GM12878 (cell line): ENCODE measurements around the gene SETD2. TPM values are rescaled to one million over a fixed set of nuclear protein-coding genes. Genes with fewer than 3 reads are reported as not detected.
A peak's percentile ranks its signal among the peaks of the same experiment; 100 is the strongest.
"Not testable (repeated sequence)": the region's sequence is repeated elsewhere in the genome, so short reads cannot be mapped to it uniquely, and the experiment has no call there.

Experiments
- ATAC-seq: fragments of 200-7000 bp; cut with Tn5 transposase; 3 replicates; pipeline ENCODE4 v1.9.1; 2020; ENCODE audit warnings: mild to moderate bottlenecking, moderate library complexity
- BruUV-seq: library from RNA; stranded (reverse); fragments of 400-500 nt; replicated peaks from 2 replicates; lab custom pipeline; 2021; lab: Mats Ljungman, UMichigan
- CTCF ChIA-PET: fragments of 300-600 bp; sonication (Branson Sonifier 250); formaldehyde crosslinking; extraction: SDS; loops from one replicate; lab custom pipeline; 2021; ENCODE audit warnings: inconsistent platforms; lab: Yijun Ruan, JAX
- POLR2A ChIA-PET: fragments of 350-600 bp; formaldehyde crosslinking; extraction: SDS; loops from one replicate; lab custom pipeline; 2021; ENCODE audit warnings: inconsistent platforms; lab: Charles Lee
- RAD21 ChIA-PET: fragments of 300-600 bp; sonication (Branson Sonifier 250); formaldehyde crosslinking; loops from one replicate; lab custom pipeline; 2023; ENCODE audit warnings: antibody characterized with exemption; ENCODE audit not compliant: unreplicated experiment; lab: Charles Lee
- SMC1A ChIA-PET: fragments of 300-600 bp; sonication (Branson Sonifier 250); formaldehyde crosslinking; loops from one replicate; lab custom pipeline; 2023; ENCODE audit not compliant: unreplicated experiment, uncharacterized antibody; lab: Charles Lee
- DNase-seq: peaks from one replicate; pipeline ENCODE4 v3.0.0-alpha.2; 2011; ENCODE audit warnings: low read depth, low spot score
- FAIRE-seq: peaks from 3 replicates; lab custom pipeline; 2011; peaks lifted over from hg19 to GRCh38; lab: Jason Lieb, UNC
- H2AFZ ChIP-seq: 2 replicates; pipeline ENCODE4 v1.6.0; 2011; ENCODE audit warnings: low read depth, low read length, control low read depth; ENCODE audit not compliant: control insufficient read depth
- H3K27ac ChIP-seq: 2 replicates; pipeline ENCODE4 v1.5.1; 2011; ENCODE audit warnings: control low read depth; ENCODE audit not compliant: control insufficient read depth, insufficient read depth
- H3K27me3 ChIP-seq, 2 experiments: replicated peaks in 1 of 2; 2 replicates each; pipeline versions ENCODE4 v1.6.0 to v1.6.1; 2011; ENCODE audit warnings: low read length in 1 of 2; ENCODE audit not compliant: control insufficient read depth in 2 of 2, insufficient read depth in 2 of 2
- H3K36me3 ChIP-seq, 2 experiments: 2 replicates each; pipeline ENCODE4 v1.5.1; 2011; ENCODE audit warnings: low read length in 1 of 2; ENCODE audit not compliant: control insufficient read depth in 2 of 2, insufficient read depth in 2 of 2
- H3K4me1 ChIP-seq: 2 replicates; pipeline ENCODE4 v1.6.1; 2011; ENCODE audit warnings: mild to moderate bottlenecking, low read length, moderate library complexity, mixed read lengths; ENCODE audit not compliant: control insufficient read depth, insufficient read depth
- H3K4me2 ChIP-seq: 2 replicates; pipeline ENCODE4 v1.6.0; 2011; ENCODE audit warnings: control low read depth; ENCODE audit not compliant: control insufficient read depth, insufficient read depth
- H3K4me3 ChIP-seq: fragments of 200-600 bp; sonication (generic); 2 replicates; pipeline ENCODE4 v1.5.1; 2016
- H3K79me2 ChIP-seq: 2 replicates; pipeline ENCODE4 v1.6.0; 2011; ENCODE audit warnings: low read length; ENCODE audit not compliant: control insufficient read depth, insufficient read depth
- H3K9ac ChIP-seq: 2 replicates; pipeline ENCODE4 v1.8.0; 2011; ENCODE audit warnings: low read length, control low read depth, mixed read lengths; ENCODE audit not compliant: control insufficient read depth, insufficient read depth
- H3K9me3 ChIP-seq: replicated peaks from 3 replicates; pipeline ENCODE4 v1.5.1; 2011; ENCODE audit warnings: mild to moderate bottlenecking, low read length; ENCODE audit not compliant: control insufficient read depth, insufficient read depth
- H4K20me1 ChIP-seq: 2 replicates; pipeline ENCODE4 v1.6.0; 2011; ENCODE audit not compliant: control insufficient read depth, insufficient read depth
- ATF7 ChIP-seq: fragments of 450-650 bp; IDR thresholded peaks from 2 replicates; pipeline ENCODE4 v1.6.1; 2016; ENCODE audit warnings: low read depth, mild to moderate bottlenecking
- IKZF2 ChIP-seq, 2 experiments: fragments of 450-650 bp; IDR thresholded peaks; 2 replicates each; pipeline ENCODE4 v1.6.1; 2017; ENCODE audit warnings: mild to moderate bottlenecking in 2 of 2, moderate library complexity in 2 of 2
- MEF2A ChIP-seq: IDR thresholded peaks from 2 replicates; pipeline ENCODE4 v1.6.1; 2011; ENCODE audit warnings: low read depth, mild to moderate bottlenecking, low read length, moderate library complexity; ENCODE audit not compliant: insufficient read depth
- MEF2B ChIP-seq: fragments of 450-650 bp; IDR thresholded peaks from 2 replicates; pipeline ENCODE4 v1.6.1; 2018; ENCODE audit warnings: mild to moderate bottlenecking, moderate library complexity; ENCODE audit not compliant: partially characterized antibody, poor library complexity, severe bottlenecking
- MLLT1 ChIP-seq: fragments of 450-650 bp; IDR thresholded peaks from 2 replicates; pipeline ENCODE4 v1.6.1; 2016; ENCODE audit warnings: mild to moderate bottlenecking
- NBN ChIP-seq: fragments of 450-650 bp; IDR thresholded peaks from 2 replicates; pipeline ENCODE4 v1.6.1; 2016
- NR2F1 ChIP-seq: fragments of 450-650 bp; conservative IDR thresholded peaks from 2 replicates; pipeline ENCODE4 v1.6.1; 2017; ENCODE audit warnings: mild to moderate bottlenecking
- POLR2AphosphoS5 ChIP-seq: IDR thresholded peaks from 2 replicates; pipeline ENCODE4 v1.6.1; 2011; ENCODE audit warnings: mild to moderate bottlenecking, low read length, inconsistent platforms
- POU2F2 ChIP-seq: IDR thresholded peaks from 3 replicates; pipeline ENCODE4 v1.6.1; 2011; ENCODE audit warnings: low read depth, mild to moderate bottlenecking, low read length, borderline replicate concordance
- RUNX3 ChIP-seq: IDR thresholded peaks from 2 replicates; pipeline ENCODE4 v1.6.1; 2012; ENCODE audit warnings: low read length, inconsistent platforms
- WGBS: methylation state at CpG from one replicate; pipeline ENCODE4 v1.1.6; 2016; ENCODE audit warnings: low lambda C conversion rate; ENCODE audit not compliant: insufficient replicate concordance, insufficient coverage; ENCODE audit errors: missing lambda C conversion rate; 5-methylcytosine and 5-hydroxymethylcytosine counted together
- in situ Hi-C: fragments of 300-500 bp; cut with MboI; formaldehyde crosslinking; loops from 9 replicates; pipeline ENCODE4 v1.14.3; 2018; ENCODE audit warnings: mixed read lengths
- intact Hi-C: fragments of 100-400 bp; cut with micrococcal nuclease; formaldehyde crosslinking; loops from one replicate; pipeline ENCODE4 v1.14.2; 2022; ENCODE audit not compliant: unreplicated experiment
- polyA plus RNA-seq, 11 experiments: library from polyadenylated mRNA; depleted of rRNA in 4 of 11; unstranded in 6 of 11; stranded (reverse) in 5 of 11; fragments of >200 nt; fragmentation: Nextera tagmentation in 4 of 11; fragmentation: Illumina TruSeq in 1 of 11; extraction: Ambion mirVana in 4 of 11; extraction: Trizol in 1 of 11; gene quantifications; 1 replicate in 1 of 11; 2 replicates in 10 of 11; pipeline versions ENCODE4 v1.2.1 to v1.2.3, GENCODE V29; 2011 to 2016; ENCODE audit warnings: inconsistent platforms in 2 of 11, missing spikeins in 2 of 11, low read depth in 1 of 11
- total RNA-seq, 4 experiments: library from RNA; depleted of rRNA in 3 of 4; stranded (reverse); fragments of >200 nt in 3 of 4; fragmentation: Illumina TruSeq in 1 of 4; extraction: Trizol in 1 of 4; gene quantifications; 2 replicates each; pipeline versions ENCODE4 v1.2.1 to v1.2.3, GENCODE V29; 2013 to 2021
- TF ChIP-seq, protein P1 (sequence below): fragments of 450-650 bp; IDR thresholded peaks from 2 replicates; pipeline ENCODE4 v1.6.1; 2017; ENCODE audit warnings: mild to moderate bottlenecking, low read depth, inconsistent platforms; ENCODE audit not compliant: poor library complexity, severe bottlenecking

SETD2 gene
- total and polyA plus RNA-seq, 10 of the 15 experiments (the other 5 are each of a cell fraction or from before 2014, with no cell fraction given), result 8.4 to 44.9 (median 24.5) TPM

GRCh38 chr3:47142536-47142935 lies 21.4 kb downstream of the SETD2 start:
- H3K9me3 ChIP-seq, in situ Hi-C loops, intact Hi-C loops, FAIRE-seq: not testable (repeated sequence)
- H3K4me1 ChIP-seq, result peaks cover 19% of the 10 kb centered on the region
- TF ChIP-seq NR2F1, result 0 out of 2 replicates have a peak, but pooled peaks have one; percentile 28
- TF ChIP-seq, all 136 proteins: peak for 1; not testable (repeated sequence) for 135
- H3K9ac ChIP-seq, DNase-seq, H2AFZ ChIP-seq, BruUV-seq, ATAC-seq, H3K36me3 ChIP-seq, H3K27ac ChIP-seq, H3K27me3 ChIP-seq, H4K20me1 ChIP-seq, H3K4me3 ChIP-seq: not testable (repeated sequence)
- ChIA-PET CTCF (interaction anchor here (0.6 to 3.1 kb wide), 3 partner anchors 23 to 109 kb away, joined by 3 to 13 read pairs (median 4); partner anchors contain the start of gene SETD2), SMC1A (interaction anchor here (1.8 to 4.3 kb wide), 4 partner anchors 10 to 29 kb away, joined by 9 to 19 read pairs (median 12); no protein-coding TSS in a partner anchor), RAD21 (interaction anchor here (0.9 to 4.5 kb wide), 3 partner anchors 14 to 83 kb away, joined by 4 to 39 read pairs (median 4); partner anchors contain the start of gene SETD2), POLR2A (interaction anchor here (1.3 to 1.9 kb wide), 3 partner anchors 10 to 60 kb away, joined by 3 to 4 read pairs (median 4); no protein-coding TSS in a partner anchor)
- Histone ChIP-seq H3K79me2 (peaks cover 86% of the 10 kb centered on the region), H3K4me2 (peak overlapping the region; percentile 77; the same call in 1 of the 2 replicates)
- 78% methylated on average over 6 of the region's 7 CpGs for WGBS

GRCh38 chr3:47140973-47141461 lies 22.9 kb downstream of the SETD2 start:
- H3K27me3 ChIP-seq, intact Hi-C loops, H3K36me3 ChIP-seq, BruUV-seq, FAIRE-seq, H4K20me1 ChIP-seq, H3K9me3 ChIP-seq, H2AFZ ChIP-seq, in situ Hi-C loops: not testable (repeated sequence)
- Histone ChIP-seq H3K27ac (peak overlapping the region; percentile 60), H3K9ac (0 out of 2 replicates have a peak overlapping the region, but pooled peaks have one; percentile 34), H3K4me3 (peak overlapping the region; percentile 28), H3K4me1 (peaks cover 19% of the 10 kb centered on the region), H3K4me2 (peak overlapping the region; percentile 77), H3K79me2 (peaks cover 84% of the 10 kb centered on the region)
- DNase-seq (peak; percentile 61), ATAC-seq (peak; percentile 97)
- ChIA-PET RAD21 (interaction anchor here (0.8 to 4.5 kb wide), 14 partner anchors 10 to 165 kb away, joined by 3 to 39 read pairs (median 5); partner anchors contain the start of gene SETD2), POLR2A (interaction anchor here (0.7 to 1.9 kb wide), 10 partner anchors 9 to 151 kb away, joined by 3 to 10 read pairs (median 4); partner anchors contain the start of gene SETD2), CTCF (interaction anchor here (1.0 to 3.1 kb wide), 11 partner anchors 15 to 206 kb away, joined by 3 to 13 read pairs (median 4); partner anchors contain the start of gene SETD2), SMC1A (interaction anchor here (0.9 to 4.3 kb wide), 20 partner anchors 8 to 215 kb away, joined by 3 to 40 read pairs (median 3); no protein-coding TSS in a partner anchor)
- 31% methylated on average over 3 of the region's 3 CpGs for WGBS
- TF ChIP-seq MEF2B (peak; percentile 50), NBN (peak; percentile 91), ATF7 (peak; percentile 86), RUNX3 (peak; percentile 86), IKZF2 (IDR thresholded peaks at IDR 0.05) (peak; percentile 40 to 57; a peak in 2 of 4 replicates), MEF2A (0 out of 2 replicates have a peak, but pooled peaks have one; percentile 40), MLLT1 (0 out of 2 replicates have a peak, but pooled peaks have one; percentile 56), POLR2AphosphoS5 (0 out of 2 replicates have a peak, but pooled peaks have one; percentile 24), POU2F2 (peak; percentile 54; the same call in 1 of the 3 replicates)
- TF ChIP-seq, protein P1, sequence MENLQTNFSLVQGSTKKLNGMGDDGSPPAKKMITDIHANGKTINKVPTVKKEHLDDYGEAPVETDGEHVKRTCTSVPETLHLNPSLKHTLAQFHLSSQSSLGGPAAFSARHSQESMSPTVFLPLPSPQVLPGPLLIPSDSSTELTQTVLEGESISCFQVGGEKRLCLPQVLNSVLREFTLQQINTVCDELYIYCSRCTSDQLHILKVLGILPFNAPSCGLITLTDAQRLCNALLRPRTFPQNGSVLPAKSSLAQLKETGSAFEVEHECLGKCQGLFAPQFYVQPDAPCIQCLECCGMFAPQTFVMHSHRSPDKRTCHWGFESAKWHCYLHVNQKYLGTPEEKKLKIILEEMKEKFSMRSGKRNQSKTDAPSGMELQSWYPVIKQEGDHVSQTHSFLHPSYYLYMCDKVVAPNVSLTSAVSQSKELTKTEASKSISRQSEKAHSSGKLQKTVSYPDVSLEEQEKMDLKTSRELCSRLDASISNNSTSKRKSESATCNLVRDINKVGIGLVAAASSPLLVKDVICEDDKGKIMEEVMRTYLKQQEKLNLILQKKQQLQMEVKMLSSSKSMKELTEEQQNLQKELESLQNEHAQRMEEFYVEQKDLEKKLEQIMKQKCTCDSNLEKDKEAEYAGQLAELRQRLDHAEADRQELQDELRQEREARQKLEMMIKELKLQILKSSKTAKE, result peak; percentile 65
